HL-60 (cell line): ENCODE results near the gene RIMBP3C.

Experiments used
- POLR2AphosphoS5 ChIP-seq: IDR thresholded peaks from 2 replicates; pipeline ENCODE4 v1.6.1; 2012; ENCODE audit warnings: low read depth
- TF ChIP-seq, protein P1 (sequence below): IDR thresholded peaks from one replicate; pipeline ENCODE4 v1.5.1; 2011; ENCODE audit warnings: low read length, control low read depth, inconsistent platforms; ENCODE audit not compliant: insufficient read depth

GRCh38 chr22:21591695-21592094 is 40.4 kb upstream of the RIMBP3C start:
- TF ChIP-seq, protein P1, sequence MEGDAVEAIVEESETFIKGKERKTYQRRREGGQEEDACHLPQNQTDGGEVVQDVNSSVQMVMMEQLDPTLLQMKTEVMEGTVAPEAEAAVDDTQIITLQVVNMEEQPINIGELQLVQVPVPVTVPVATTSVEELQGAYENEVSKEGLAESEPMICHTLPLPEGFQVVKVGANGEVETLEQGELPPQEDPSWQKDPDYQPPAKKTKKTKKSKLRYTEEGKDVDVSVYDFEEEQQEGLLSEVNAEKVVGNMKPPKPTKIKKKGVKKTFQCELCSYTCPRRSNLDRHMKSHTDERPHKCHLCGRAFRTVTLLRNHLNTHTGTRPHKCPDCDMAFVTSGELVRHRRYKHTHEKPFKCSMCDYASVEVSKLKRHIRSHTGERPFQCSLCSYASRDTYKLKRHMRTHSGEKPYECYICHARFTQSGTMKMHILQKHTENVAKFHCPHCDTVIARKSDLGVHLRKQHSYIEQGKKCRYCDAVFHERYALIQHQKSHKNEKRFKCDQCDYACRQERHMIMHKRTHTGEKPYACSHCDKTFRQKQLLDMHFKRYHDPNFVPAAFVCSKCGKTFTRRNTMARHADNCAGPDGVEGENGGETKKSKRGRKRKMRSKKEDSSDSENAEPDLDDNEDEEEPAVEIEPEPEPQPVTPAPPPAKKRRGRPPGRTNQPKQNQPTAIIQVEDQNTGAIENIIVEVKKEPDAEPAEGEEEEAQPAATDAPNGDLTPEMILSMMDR: no peak
- TF ChIP-seq POLR2AphosphoS5: no peak
